ENCODE results near the gene GOLIM4. TPM values are rescaled to one million over a fixed set of nuclear protein-coding genes. Genes with fewer than 3 reads are reported as not detected.

GOLIM4 gene
- polyA plus RNA-seq, 1 donor from 2014 or later: 3.2 TPM

DNA sequence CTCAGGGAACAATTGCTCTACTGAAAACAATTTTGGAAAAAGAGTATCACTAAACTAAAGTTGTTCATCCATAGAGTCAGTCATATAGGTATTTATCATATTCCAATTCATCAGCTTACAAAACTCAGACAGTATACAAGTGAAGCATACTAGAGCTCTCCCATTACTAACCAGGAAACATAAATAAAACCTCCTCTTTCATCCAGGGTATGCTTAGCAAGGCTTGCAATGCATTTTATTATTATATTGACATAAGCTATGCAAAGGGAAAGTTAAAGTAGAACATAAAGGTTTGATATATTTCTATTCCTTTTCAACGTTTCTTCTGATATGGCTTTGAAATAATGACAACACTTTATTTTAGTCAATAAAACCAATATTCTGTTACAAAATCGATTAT lies 106.7 kb downstream of the GOLIM4 start:
- Histone ChIP-seq H3K79me2 (replicated peaks; ENCODE audit: insufficient read depth, low read length) (no peaks in the 10 kb centered on the region), H3K27ac (ENCODE audit: low read length) (no peak overlapping the region)
- TF ChIP-seq SMC3 (conservative IDR thresholded peaks at IDR 0.05; ENCODE audit: poor library complexity) (no peak), TAF1 (IDR thresholded peaks at IDR 0.05; ENCODE audit: low read depth) (no peak), EP300 (conservative IDR thresholded peaks at IDR 0.05; ENCODE audit: poor library complexity, severe bottlenecking) (no peak)
- TF ChIP-seq, protein P1, sequence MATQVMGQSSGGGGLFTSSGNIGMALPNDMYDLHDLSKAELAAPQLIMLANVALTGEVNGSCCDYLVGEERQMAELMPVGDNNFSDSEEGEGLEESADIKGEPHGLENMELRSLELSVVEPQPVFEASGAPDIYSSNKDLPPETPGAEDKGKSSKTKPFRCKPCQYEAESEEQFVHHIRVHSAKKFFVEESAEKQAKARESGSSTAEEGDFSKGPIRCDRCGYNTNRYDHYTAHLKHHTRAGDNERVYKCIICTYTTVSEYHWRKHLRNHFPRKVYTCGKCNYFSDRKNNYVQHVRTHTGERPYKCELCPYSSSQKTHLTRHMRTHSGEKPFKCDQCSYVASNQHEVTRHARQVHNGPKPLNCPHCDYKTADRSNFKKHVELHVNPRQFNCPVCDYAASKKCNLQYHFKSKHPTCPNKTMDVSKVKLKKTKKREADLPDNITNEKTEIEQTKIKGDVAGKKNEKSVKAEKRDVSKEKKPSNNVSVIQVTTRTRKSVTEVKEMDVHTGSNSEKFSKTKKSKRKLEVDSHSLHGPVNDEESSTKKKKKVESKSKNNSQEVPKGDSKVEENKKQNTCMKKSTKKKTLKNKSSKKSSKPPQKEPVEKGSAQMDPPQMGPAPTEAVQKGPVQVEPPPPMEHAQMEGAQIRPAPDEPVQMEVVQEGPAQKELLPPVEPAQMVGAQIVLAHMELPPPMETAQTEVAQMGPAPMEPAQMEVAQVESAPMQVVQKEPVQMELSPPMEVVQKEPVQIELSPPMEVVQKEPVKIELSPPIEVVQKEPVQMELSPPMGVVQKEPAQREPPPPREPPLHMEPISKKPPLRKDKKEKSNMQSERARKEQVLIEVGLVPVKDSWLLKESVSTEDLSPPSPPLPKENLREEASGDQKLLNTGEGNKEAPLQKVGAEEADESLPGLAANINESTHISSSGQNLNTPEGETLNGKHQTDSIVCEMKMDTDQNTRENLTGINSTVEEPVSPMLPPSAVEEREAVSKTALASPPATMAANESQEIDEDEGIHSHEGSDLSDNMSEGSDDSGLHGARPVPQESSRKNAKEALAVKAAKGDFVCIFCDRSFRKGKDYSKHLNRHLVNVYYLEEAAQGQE (IDR thresholded peaks at IDR 0.05; ENCODE audit: borderline replicate concordance): no peak
- TF ChIP-seq, protein P2, sequence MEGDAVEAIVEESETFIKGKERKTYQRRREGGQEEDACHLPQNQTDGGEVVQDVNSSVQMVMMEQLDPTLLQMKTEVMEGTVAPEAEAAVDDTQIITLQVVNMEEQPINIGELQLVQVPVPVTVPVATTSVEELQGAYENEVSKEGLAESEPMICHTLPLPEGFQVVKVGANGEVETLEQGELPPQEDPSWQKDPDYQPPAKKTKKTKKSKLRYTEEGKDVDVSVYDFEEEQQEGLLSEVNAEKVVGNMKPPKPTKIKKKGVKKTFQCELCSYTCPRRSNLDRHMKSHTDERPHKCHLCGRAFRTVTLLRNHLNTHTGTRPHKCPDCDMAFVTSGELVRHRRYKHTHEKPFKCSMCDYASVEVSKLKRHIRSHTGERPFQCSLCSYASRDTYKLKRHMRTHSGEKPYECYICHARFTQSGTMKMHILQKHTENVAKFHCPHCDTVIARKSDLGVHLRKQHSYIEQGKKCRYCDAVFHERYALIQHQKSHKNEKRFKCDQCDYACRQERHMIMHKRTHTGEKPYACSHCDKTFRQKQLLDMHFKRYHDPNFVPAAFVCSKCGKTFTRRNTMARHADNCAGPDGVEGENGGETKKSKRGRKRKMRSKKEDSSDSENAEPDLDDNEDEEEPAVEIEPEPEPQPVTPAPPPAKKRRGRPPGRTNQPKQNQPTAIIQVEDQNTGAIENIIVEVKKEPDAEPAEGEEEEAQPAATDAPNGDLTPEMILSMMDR (IDR thresholded peaks at IDR 0.05; ENCODE audit: poor library complexity, severe bottlenecking): no peak

DNA sequence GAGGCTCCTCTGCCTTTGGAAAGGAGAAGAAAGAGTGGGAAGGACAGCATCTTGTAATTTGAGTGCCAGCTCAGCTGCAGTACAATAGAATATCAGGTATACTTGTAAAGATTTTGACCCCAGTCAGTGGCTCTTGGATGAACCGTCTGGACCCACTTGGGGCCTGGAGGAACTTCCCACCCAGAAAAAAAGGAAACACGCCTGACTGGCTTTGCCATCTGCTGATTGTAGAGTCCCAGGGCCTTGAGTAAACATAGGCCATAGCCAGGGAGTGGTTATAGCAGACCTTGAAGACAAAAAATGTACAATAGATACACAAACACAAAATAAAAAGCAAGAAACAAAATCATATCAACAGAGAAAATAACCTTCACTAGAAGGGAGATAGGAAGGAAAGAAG lies 112.1 kb downstream of the GOLIM4 start:
- Histone ChIP-seq H3K4me2 (ENCODE audit: low read length) (no peak overlapping the region), H3F3A (ENCODE audit: insufficient read depth, low read length, poor library complexity, severe bottlenecking) (no peaks in the 10 kb centered on the region), H3K9me3 (ENCODE audit: low read length) (no peaks in the 10 kb centered on the region), H3K27me3 (ENCODE audit: insufficient read depth, low read depth, low read length) (no peaks in the 10 kb centered on the region), H3K79me2 (replicated peaks; ENCODE audit: insufficient read depth, low read length) (no peaks in the 10 kb centered on the region), H3K27ac (ENCODE audit: low read length) (no peak overlapping the region), H2AFZ (ENCODE audit: low read depth, low read length) (no peak overlapping the region), H3K4me3 (ENCODE audit: low read length) (no peak overlapping the region), H3K36me3 (ENCODE audit: insufficient read depth, low read length) (no peaks in the 10 kb centered on the region), H3K9me2 (ENCODE audit: insufficient read depth, low read length) (no peaks in the 10 kb centered on the region), H4K20me1 (ENCODE audit: insufficient read depth) (no peaks in the 10 kb centered on the region), H3K9ac (ENCODE audit: low read length) (no peak overlapping the region)
- TF ChIP-seq EP300 (conservative IDR thresholded peaks at IDR 0.05; ENCODE audit: poor library complexity, severe bottlenecking) (no peak), MXI1 (conservative IDR thresholded peaks at IDR 0.05; ENCODE audit: poor library complexity, severe bottlenecking) (no peak), SMC3 (conservative IDR thresholded peaks at IDR 0.05; ENCODE audit: poor library complexity) (no peak), POLR2AphosphoS5 (IDR thresholded peaks at IDR 0.05) (no peak), TAF1 (IDR thresholded peaks at IDR 0.05; ENCODE audit: low read depth) (no peak)
- TF ChIP-seq, protein P2 (IDR thresholded peaks at IDR 0.05; ENCODE audit: poor library complexity, severe bottlenecking): no peak
- TF ChIP-seq, protein P1 (IDR thresholded peaks at IDR 0.05; ENCODE audit: borderline replicate concordance): no peak

More for the DNA sequence above, 106.7 kb downstream of the GOLIM4 start:
- no peak overlapping the region for H2AFZ ChIP-seq (ENCODE audit: low read depth, low read length)
- H3K4me3 ChIP-seq (ENCODE audit: low read length): no peak overlapping the region
- no peaks in the 10 kb centered on the region for H3K9me3 ChIP-seq (ENCODE audit: low read length)
- no peaks in the 10 kb centered on the region for H3K9me2 ChIP-seq (ENCODE audit: insufficient read depth, low read length)
- no peaks in the 10 kb centered on the region for H3K36me3 ChIP-seq (ENCODE audit: insufficient read depth, low read length)
- no peaks in the 10 kb centered on the region for H3F3A ChIP-seq (ENCODE audit: insufficient read depth, low read length, poor library complexity, severe bottlenecking)
- H3K9ac ChIP-seq (ENCODE audit: low read length): no peak overlapping the region
- no peak overlapping the region for H3K4me2 ChIP-seq (ENCODE audit: low read length)
- H4K20me1 ChIP-seq (ENCODE audit: insufficient read depth): no peaks in the 10 kb centered on the region
- no peaks in the 10 kb centered on the region for H3K27me3 ChIP-seq (ENCODE audit: insufficient read depth, low read depth, low read length)

Measured in neural cell (in vitro differentiated cells).